Activated gamma-delta T cell (primary cell): Measurements from ENCODE around the gene CPNE5.

Experiments
- DNase-seq: peaks from one replicate; lab custom pipeline; 2025; lab: John Stamatoyannopoulos, UW

CPNE5 gene

GRCh38 chr6:36743538-36744303 is 95.5 kb downstream of the CPNE5 start:
- no peak for DNase-seq

GRCh38 chr6:36743032-36743431 is 96.2 kb downstream of the CPNE5 start:
- DNase-seq: no peak

- no peak for DNase-seq
These were observed 97.1 kb downstream of the CPNE5 start for GRCh38 chr6:36742146-36742545.

- DNase-seq: no peak
These were observed 98.4 kb downstream of the CPNE5 start for GRCh38 chr6:36740818-36741179.

GRCh38 chr6:36739947-36740817 is 99.1 kb downstream of the CPNE5 start:
- no peak for DNase-seq

- DNase-seq: no peak
These were observed 101.1 kb downstream of the CPNE5 start for GRCh38 chr6:36738108-36738507.

GRCh38 chr6:36737043-36737785 is 102.0 kb downstream of the CPNE5 start:
- DNase-seq: no peak

GRCh38 chr6:36735110-36736071 is 103.9 kb downstream of the CPNE5 start:
- no peak for DNase-seq

GRCh38 chr6:36734486-36735060 is 104.7 kb downstream of the CPNE5 start:
- no peak for DNase-seq

- no peak for DNase-seq
These were observed 105.9 kb downstream of the CPNE5 start for GRCh38 chr6:36733300-36733699.

GRCh38 chr6:36731622-36732310 is 107.5 kb downstream of the CPNE5 start:
- no peak for DNase-seq

- DNase-seq: no peak
These were observed 108.5 kb downstream of the CPNE5 start for GRCh38 chr6:36730424-36731380.

GRCh38 chr6:36729161-36729524 is 110.1 kb downstream of the CPNE5 start:
- DNase-seq: no peak

GRCh38 chr6:36728289-36729160 is 110.7 kb downstream of the CPNE5 start:
- no peak for DNase-seq

- no peak for DNase-seq
These were observed 111.7 kb downstream of the CPNE5 start for GRCh38 chr6:36727505-36728021.

GRCh38 chr6:36725581-36725980 is 113.7 kb downstream of the CPNE5 start:
- no peak for DNase-seq

GRCh38 chr6:36724514-36725390 is 114.5 kb downstream of the CPNE5 start:
- DNase-seq: no peak
